ENCODE measurements around the gene DCAF4.

- TF ChIP-seq CTCF (IDR thresholded peaks at IDR 0.05): no peak
- no peak for TF ChIP-seq POLR2A (IDR thresholded peaks at IDR 0.05)
Measured at GRCh38 chr14:72986857-72987256, 60.6 kb downstream of the DCAF4 start.
